Loucy (cell line): ENCODE data around the gene CDKN1A.

ENCODE experiments used
- EZH2phosphoT487 ChIP-seq: fragments of 200-600 bp; IDR thresholded peaks from 2 replicates; pipeline ENCODE4 v1.6.1; 2018; ENCODE audit warnings: antibody characterized with exemption, mild to moderate bottlenecking, moderate library complexity, borderline replicate concordance
- TF ChIP-seq, protein P1 (sequence below): fragments of 200-600 bp; sonication (generic); conservative IDR thresholded peaks from 2 replicates; pipeline ENCODE4 v1.5.1; 2014; ENCODE audit warnings: mild to moderate bottlenecking, antibody characterized with exemption, low read length

- TF ChIP-seq, protein P1, sequence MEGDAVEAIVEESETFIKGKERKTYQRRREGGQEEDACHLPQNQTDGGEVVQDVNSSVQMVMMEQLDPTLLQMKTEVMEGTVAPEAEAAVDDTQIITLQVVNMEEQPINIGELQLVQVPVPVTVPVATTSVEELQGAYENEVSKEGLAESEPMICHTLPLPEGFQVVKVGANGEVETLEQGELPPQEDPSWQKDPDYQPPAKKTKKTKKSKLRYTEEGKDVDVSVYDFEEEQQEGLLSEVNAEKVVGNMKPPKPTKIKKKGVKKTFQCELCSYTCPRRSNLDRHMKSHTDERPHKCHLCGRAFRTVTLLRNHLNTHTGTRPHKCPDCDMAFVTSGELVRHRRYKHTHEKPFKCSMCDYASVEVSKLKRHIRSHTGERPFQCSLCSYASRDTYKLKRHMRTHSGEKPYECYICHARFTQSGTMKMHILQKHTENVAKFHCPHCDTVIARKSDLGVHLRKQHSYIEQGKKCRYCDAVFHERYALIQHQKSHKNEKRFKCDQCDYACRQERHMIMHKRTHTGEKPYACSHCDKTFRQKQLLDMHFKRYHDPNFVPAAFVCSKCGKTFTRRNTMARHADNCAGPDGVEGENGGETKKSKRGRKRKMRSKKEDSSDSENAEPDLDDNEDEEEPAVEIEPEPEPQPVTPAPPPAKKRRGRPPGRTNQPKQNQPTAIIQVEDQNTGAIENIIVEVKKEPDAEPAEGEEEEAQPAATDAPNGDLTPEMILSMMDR = no peak
- no peak for TF ChIP-seq EZH2phosphoT487
These were observed 13.7 kb downstream of the CDKN1A start for GRCh38 chr6:36692220-36692619.
